Cardiac muscle cell (in vitro differentiated cells and primary cell): ENCODE data around the gene MYADML2. TPM values are rescaled to one million over a fixed set of nuclear protein-coding genes. Genes with fewer than 3 reads are reported as not detected.
A peak's percentile ranks its signal among the peaks of the same experiment; 100 is the strongest.

Experiments
- DNase-seq, 2 donors: peaks; one replicate each; pipeline versions ENCODE4 v3.0.0 to v3.0.0-alpha.2; 2010 to 2017; ENCODE audit warnings: low read depth in 1 of 2, low spot score in 1 of 2
- H3K27ac ChIP-seq: fragments of 200-600 bp; sonication (generic); 2 replicates; pipeline ENCODE4 v1.5.1; 2016
- H3K27me3 ChIP-seq: fragments of 200-600 bp; sonication (generic); 2 replicates; pipeline ENCODE4 v1.6.0; 2016; ENCODE audit warnings: control low read depth
- H3K36me3 ChIP-seq: fragments of 200-600 bp; sonication (generic); 2 replicates; pipeline ENCODE4 v1.5.1; 2016; ENCODE audit warnings: control low read depth
- H3K4me1 ChIP-seq: fragments of 200-600 bp; sonication (generic); 2 replicates; pipeline ENCODE4 v1.8.1; 2017; ENCODE audit warnings: low read depth, mild to moderate bottlenecking, mixed run types
- H3K4me3 ChIP-seq: fragments of 200-600 bp; sonication (generic); 2 replicates; pipeline ENCODE4 v1.5.1; 2016; ENCODE audit warnings: mild to moderate bottlenecking
- H3K9me3 ChIP-seq: fragments of 200-600 bp; sonication (generic); 2 replicates; pipeline ENCODE4 v1.5.1; 2017; ENCODE audit warnings: low read depth, mild to moderate bottlenecking, control low read depth
- polyA plus RNA-seq: library from polyadenylated mRNA; unstranded; fragments of >200 nt; fragmentation: Nextera tagmentation; extraction: Ambion mirVana; gene quantifications from 2 replicates; pipeline ENCODE4 v1.2.1, GENCODE V29; 2016
- total RNA-seq: library from RNA; depleted of rRNA; stranded (reverse); fragments of >200 nt; gene quantifications from 2 replicates; pipeline ENCODE4 v1.2.3, GENCODE V29; 2016
- TF ChIP-seq, protein P1 (sequence below): IDR thresholded peaks from 2 replicates; pipeline ENCODE4 v1.5.1; 2012; ENCODE audit warnings: low read depth, mild to moderate bottlenecking, low read length

MYADML2 gene
- total and polyA plus RNA-seq, 2 experiments from 2014 or later = 17.1 to 22.8 TPM

DNA sequence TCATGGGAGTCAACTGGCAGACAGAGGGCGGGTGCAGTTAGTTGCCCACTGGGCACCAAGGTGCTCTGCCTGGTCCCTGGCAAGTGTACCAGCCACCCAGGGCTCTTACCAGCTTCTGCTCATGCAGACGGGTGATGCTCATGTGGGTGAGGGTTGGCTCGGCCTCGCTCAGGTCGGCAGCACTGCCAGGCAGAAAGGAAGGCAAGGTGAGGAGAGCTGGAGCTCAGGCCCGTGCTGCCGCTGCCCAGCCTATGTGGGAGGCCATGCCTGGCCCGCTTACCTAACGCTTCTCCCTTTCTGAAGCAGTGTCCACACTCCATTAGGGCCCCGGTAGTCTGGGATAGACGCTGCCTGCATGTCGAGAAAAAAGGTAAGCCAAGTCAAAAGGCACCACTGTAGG, 31.7 kb downstream of the MYADML2 start:
- Histone ChIP-seq H3K27ac (no peak overlapping the region), H3K4me1 (peaks cover 13% of the 10 kb centered on the region), H3K27me3 (no peaks in the 10 kb centered on the region), H3K9me3 (no peaks in the 10 kb centered on the region), H3K36me3 (peaks cover 13% of the 10 kb centered on the region), H3K4me3 (no peak overlapping the region)
- TF ChIP-seq, protein P1, sequence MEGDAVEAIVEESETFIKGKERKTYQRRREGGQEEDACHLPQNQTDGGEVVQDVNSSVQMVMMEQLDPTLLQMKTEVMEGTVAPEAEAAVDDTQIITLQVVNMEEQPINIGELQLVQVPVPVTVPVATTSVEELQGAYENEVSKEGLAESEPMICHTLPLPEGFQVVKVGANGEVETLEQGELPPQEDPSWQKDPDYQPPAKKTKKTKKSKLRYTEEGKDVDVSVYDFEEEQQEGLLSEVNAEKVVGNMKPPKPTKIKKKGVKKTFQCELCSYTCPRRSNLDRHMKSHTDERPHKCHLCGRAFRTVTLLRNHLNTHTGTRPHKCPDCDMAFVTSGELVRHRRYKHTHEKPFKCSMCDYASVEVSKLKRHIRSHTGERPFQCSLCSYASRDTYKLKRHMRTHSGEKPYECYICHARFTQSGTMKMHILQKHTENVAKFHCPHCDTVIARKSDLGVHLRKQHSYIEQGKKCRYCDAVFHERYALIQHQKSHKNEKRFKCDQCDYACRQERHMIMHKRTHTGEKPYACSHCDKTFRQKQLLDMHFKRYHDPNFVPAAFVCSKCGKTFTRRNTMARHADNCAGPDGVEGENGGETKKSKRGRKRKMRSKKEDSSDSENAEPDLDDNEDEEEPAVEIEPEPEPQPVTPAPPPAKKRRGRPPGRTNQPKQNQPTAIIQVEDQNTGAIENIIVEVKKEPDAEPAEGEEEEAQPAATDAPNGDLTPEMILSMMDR = no peak
- no peak for DNase-seq

DNA sequence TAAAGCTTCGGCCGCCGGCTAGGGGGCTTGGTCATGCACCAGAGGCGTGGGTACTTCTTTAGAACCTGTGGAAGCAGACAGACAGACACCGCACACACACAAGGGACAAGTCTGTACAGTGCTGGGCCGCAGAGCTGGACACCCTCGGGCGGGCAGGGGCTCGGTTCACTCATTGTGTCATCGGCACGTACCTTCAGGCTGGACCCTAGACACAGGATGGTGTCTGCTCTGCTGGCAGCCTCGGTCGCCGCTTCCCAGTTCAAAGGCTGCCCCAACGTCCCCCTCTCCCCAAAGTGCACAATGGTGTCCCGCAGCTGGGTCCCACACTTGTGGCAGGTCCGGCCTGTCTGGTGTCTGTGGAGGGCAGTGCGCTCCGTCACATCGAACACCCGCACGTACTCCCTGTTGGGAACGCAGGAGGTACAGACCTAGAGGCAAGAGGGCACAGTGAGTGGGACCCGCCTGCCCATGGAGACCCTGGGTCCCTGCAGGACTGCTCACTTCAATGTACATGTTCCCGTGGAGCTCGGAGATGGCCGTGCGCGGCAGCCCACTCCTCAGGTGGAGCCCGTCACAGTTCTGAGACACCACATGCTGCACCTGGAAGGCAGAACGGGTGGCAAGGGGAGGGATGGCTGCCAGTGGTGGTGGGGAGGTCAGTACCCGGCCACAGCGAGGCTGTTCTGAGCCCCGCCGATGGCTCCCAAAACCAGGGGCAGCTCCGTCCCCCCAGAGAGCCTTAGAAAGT, 32.8 kb downstream of the MYADML2 start:
- Histone ChIP-seq H3K27me3 (no peaks in the 10 kb centered on the region), H3K4me1 (peaks cover 20% of the 10 kb centered on the region), H3K4me3 (no peak overlapping the region), H3K27ac (no peak overlapping the region), H3K9me3 (no peaks in the 10 kb centered on the region), H3K36me3 (peaks cover 13% of the 10 kb centered on the region)
- TF ChIP-seq, protein P1 = no peak
- no peak for DNase-seq

DNA sequence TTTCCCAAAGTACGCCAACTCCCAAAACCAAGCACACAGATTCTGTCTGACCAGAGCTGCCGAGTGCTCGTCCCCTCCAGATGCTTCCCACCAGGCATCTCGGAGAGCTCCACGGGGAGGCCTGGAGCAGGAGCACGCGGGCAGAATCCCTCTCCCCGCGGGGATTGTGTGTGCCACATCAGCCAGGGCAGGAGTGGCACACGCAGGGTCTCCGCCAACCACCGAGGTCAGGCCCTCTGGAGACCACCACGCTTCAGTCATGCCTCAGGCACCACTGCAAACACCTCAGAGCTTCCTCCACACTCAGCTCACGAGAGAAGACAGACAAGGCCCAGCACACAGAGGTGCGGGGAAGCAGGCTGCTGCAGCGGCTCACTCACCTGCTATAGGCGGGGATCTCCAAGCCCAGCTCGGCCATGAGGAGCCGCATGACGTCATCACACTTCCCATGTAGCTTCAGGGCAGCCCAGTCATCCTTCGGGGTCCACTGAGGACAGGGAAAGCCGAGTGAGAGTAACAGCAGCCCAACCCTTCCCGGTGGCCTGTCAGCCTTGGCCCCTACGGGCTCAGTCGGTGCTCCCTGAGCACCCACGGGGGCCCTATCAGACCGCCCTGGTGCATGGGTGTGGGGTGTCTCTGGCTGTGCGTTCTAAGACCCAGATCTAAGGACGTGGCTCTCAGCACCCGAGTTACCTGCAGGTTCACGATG, 33.5 kb downstream of the MYADML2 start:
- Histone ChIP-seq H3K9me3 (no peaks in the 10 kb centered on the region), H3K36me3 (peaks cover 13% of the 10 kb centered on the region), H3K27ac (no peak overlapping the region), H3K4me3 (no peak overlapping the region), H3K4me1 (peaks cover 20% of the 10 kb centered on the region), H3K27me3 (no peaks in the 10 kb centered on the region)
- TF ChIP-seq, protein P1 = no peak
- DNase-seq = no peak

DNA sequence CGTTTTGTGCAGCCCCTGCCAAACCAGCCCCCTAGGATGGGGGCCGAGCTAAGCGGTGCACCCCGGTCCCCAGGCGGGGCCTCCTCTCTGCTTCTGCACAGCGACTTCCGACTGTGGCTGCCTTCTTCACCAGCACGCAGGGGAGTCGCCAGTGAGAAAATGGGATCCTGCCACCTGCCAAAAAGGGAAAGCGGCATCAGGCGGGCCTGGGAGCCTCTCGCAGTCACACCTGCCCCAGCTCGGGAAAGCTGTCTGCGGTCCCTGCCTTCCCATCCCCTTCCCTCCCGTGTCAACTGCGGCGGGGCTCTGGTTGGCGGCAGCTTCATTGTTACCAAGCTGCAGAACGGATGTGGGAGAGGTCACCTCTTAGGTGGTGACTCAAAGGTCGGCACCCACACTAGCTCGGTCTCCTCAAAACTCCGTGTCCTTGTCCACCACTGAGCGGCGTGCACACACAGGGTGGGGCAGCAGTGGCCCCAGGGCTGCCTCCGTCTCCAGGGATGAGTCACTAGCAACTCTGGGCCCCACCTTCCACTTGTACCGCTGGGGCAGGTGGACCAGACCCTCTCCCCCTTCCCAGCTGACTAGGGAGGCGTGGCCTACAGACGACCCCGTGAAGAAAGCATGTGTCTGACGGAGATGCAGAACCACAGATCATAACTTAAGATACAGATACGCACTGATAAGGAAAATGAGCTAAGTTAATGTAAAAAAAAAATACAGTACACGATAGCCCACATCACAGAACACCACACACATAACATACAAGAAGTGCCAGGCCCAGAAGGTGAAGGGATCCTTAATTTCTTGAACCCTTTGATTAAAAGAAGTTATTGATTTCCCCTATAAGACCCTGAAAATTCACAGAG, 34.4 kb downstream of the MYADML2 start:
- peaks cover 15% of the 10 kb centered on the region for H3K36me3 ChIP-seq
- H3K27ac ChIP-seq = no peak overlapping the region

DNA sequence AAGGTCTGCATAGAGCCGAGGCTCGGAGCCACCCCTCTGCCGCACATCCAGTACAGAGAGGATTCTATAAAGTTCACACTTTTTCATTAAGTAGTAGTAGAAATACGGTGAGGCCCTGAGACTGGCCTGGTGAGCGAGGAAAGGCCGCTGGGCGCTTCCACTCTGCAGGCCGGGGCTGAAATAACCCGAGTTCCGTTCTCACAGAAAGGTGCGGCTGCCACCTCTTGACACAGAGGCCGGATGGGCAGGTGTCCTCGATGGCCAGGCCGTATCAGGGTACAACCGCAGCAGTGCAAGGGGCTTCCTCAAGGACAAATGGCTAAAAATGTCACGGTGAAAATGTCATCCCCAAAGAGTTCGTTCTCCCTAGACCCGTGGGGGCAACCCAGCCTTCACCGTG, 35.1 kb downstream of the MYADML2 start:
- peak overlapping the region; percentile 32 for H3K4me3 ChIP-seq
- peaks cover 13% of the 10 kb centered on the region for H3K4me1 ChIP-seq
- H3K36me3 ChIP-seq = peaks cover 20% of the 10 kb centered on the region
- TF ChIP-seq, protein P1 = no peak
- no peaks in the 10 kb centered on the region for H3K9me3 ChIP-seq
- H3K27me3 ChIP-seq = no peaks in the 10 kb centered on the region
- DNase-seq = no peak
- H3K27ac ChIP-seq = no peak overlapping the region

More for the DNA sequence above, 34.4 kb downstream of the MYADML2 start:
- Histone ChIP-seq H3K27me3 (no peaks in the 10 kb centered on the region), H3K9me3 (no peaks in the 10 kb centered on the region), H3K4me3 (no peak overlapping the region), H3K4me1 (peaks cover 17% of the 10 kb centered on the region)
- DNase-seq = no peak
- TF ChIP-seq, protein P1 = no peak
